Right lung (tissue), 5 donors: ENCODE results near the gene UNC45A. TPM values are rescaled to one million over a fixed set of nuclear protein-coding genes. Genes with fewer than 3 reads are reported as not detected.
A peak's percentile ranks its signal among the peaks of the same experiment; 100 is the strongest.
"Not testable (repeated sequence)": the region's sequence is repeated elsewhere in the genome, so short reads cannot be mapped to it uniquely, and the experiment has no call there.

Experiments
- DNase-seq, 2 donors: peaks; one replicate each; pipeline ENCODE4 v3.0.0-alpha.2; 2013
- polyA plus RNA-seq, 5 donors: library from polyadenylated mRNA; unstranded; fragments of 120-200 nt; gene quantifications; one replicate each; pipeline versions ENCODE4 v1.2.1 to v1.2.3, GENCODE V29; 2013; ENCODE audit warnings: inconsistent platforms in 1 of 5, low replicate concordance in 1 of 5; ENCODE audit not compliant: insufficient read length in 5 of 5, insufficient read depth in 1 of 5

Gene UNC45A
- polyA plus RNA-seq, 5 donors: 52.6 to 72.5 (median 68.3) TPM

DNA sequence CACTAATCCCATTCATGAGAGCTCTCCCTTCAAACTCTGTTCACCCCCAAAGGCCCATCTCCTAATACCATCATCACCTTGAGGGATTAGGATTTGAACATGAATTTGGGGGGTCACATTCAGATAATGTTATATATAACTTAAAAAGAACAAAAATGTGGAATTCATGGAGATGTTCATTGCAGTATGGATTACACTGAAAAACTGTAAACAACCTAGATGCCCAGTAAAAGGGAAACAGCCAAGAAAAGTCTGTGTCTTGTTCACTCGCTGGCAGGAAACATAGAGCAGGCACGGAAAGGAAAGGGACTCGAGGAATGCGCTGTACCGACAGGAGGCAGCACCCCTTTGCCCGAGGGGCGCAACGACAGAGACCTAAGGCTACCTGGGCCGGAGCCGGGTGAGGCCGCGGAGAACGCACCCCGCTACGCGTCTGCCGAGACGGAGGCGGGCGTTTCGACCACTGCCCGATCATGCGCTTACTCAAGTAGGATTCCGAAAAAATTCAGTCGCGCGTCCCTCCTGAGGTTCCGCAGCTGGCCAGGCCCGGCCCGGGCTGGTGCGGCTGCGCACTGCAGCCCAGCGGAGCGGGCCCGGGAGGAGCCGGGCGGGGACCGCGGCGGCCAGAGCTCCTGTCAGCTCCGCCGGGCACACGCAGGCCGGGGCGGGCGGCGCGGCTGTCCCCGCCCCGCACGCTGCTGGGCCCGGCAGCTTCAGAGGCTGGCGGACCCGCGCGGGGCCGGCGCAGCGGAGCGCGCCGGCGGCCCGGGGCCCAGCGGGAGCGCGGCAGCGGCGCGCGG lies 32.8 kb upstream of the UNC45A start:
- peak; percentile 83 to 85 for DNase-seq

DNA sequence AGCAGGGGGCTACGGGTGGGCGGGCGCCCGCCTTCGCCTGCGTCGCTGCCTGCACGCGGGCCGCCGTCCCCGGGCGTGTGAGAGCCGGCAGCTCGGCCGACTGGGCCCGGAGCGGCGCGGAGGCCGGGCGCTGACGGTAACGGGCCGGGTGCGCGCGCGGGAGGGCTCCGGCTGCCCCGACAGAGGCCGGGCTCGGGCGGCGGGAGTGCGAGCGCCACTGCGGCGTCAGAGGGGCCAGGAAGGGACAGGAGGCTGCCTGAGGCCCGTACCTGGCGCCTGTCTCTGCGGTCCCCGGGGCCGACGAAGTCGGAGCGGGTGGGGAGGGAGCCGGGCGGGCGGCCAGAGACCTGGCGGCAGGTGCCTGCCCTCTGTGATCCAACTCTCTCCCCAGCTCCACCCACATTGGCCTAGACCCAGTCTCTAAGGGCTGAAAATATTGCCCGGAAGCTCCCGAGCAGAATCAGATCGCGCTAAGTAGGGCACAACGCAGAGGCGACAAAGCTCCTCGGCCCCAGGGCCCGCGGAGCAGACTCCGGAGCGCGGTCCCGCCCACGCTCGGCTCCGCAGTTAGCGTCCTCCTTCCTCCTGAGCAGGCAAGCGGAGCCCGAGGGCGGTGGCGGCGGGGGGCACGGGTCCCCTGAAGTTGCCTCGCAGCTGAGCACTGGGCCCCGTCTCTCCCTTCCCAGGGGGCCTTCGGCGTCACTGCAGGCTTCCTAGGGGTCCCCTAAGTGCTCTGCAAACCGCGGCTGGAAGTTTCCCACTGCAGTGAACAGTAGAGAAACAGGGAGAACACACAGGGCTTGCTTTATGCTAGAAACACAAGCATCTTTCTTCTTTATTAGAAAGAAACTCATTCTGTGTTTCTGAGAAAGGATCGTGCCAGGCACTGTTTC lies 32.0 kb upstream of the UNC45A start, which contains the start of gene MAN2A2:
Gene MAN2A2, plus strand, starts transcription at position 463 of the 893 bp plus-strand sequence. CDS start 906 bp downstream, outside the sequence.
- DNase-seq: no peak

DNA sequence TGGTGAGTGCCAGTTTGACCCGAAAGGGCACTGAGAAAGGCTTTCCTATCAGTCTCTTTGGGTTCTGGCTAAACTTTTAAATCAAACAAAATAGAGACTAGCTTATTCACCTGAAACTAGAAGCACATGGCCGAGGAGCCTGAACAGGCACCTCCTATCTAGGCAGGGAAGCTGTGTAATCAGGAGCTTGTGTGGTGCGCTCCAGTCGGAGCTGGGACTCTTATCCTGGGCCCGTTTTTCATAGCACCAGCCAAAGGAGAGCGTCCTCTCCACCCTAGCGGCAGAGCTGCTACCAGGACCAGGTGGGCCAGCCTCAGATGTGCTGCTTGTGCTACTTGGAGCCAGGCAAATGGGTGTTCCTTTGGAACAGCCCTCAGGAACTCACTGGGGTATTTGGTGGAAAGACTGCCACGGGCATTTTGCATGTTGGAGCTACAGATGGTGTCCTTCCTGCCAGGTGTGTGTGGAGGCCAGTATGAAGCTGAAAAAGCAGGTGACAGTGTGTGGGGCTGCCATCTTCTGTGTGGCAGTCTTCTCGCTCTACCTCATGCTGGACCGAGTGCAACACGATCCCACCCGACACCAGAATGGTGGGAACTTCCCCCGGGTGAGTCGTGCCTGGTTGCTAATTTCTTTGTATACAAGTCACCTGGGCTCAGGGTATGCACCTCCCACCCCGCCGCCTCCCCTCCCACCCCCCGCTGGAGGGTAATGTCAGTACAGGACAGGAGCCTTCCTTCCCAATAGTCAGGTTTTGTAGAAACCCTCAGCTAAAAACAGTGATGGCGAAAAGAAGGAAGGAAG lies 31.1 kb upstream of the UNC45A start:
- DNase-seq: no peak

DNA sequence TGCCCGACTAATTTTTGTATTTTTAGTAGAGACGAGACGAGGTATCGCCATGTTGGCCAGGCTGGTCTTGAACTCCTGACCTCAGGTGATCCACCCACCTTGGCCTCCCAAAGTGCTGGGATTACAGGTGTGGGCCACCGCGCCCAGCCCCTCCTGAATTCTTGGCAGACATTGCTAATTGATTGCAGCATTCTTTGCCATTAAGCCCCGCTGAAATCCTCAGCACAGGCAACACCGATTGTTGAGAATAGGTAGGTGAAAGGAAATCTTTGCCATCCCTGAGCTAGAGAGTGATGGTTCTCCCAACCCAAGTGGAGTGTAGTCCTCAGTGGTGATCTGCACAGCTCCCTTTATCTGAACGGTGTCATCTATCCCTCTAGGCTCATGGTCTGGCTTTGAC lies 30.3 kb upstream of the UNC45A start:
- no peak for DNase-seq

DNA sequence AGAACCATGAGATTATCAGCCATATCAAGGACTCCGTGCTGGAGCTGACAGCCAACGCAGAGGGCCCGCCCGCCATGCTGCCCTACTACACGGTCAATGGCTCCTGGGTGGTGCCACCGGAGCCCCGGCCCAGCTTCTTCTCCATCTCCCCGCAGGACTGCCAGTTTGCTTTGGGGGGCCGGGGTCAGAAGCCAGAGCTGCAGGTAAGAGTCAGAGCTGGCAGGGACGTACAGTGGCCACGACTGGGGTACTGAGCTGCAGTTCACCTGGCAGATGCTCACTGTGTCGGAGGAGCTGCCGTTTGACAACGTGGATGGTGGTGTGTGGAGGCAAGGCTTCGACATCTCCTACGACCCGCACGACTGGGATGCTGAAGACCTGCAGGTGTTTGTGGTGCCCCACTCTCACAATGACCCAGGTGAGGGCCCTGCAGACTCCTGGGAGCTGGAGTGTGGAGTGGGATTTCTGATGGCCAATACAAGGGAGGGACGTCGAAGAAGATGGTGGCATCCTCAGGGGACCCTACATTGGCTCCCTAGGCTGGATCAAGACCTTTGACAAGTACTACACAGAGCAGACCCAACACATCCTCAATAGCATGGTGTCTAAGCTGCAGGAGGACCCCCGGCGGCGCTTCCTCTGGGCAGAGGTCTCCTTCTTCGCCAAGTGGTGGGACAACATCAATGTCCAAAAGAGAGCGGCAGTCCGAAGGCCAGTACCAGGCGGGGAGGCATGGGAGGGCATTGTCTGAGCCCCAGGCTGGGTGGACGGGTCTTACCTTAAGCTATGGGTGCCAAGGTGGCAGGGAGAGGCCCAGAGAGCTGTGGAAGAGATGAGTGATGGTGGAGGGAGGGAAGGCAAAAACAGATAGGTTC lies 29.5 kb upstream of the UNC45A start:
- DNase-seq: no peak

DNA sequence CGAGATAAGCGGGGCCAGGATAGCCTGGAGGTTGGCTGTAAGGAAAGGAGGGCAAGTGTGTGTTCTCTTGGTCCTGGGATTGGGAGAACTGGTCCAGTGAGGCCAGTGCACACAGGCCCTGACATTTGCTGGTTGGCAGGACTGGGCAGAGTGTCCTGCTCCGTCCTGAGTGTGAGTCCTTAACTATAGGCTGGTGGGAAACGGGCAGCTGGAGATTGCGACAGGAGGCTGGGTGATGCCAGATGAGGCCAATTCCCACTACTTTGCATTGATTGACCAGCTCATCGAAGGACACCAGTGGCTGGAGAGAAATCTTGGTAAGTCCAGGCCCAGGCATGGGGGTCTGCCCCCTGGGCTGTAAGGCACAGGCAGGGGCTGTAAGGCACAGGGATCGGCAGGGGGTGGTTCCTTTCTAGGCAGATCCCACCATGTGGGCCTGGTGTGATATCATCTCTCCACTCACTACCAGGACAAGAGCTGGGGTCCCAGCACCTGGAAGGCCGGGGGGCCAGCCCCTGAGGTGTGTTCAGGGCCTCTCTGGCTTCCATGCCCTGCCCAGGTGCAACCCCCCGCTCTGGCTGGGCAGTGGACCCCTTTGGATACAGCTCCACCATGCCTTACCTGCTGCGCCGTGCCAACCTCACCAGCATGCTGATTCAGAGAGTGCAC lies 28.8 kb upstream of the UNC45A start:
- DNase-seq: no peak

DNA sequence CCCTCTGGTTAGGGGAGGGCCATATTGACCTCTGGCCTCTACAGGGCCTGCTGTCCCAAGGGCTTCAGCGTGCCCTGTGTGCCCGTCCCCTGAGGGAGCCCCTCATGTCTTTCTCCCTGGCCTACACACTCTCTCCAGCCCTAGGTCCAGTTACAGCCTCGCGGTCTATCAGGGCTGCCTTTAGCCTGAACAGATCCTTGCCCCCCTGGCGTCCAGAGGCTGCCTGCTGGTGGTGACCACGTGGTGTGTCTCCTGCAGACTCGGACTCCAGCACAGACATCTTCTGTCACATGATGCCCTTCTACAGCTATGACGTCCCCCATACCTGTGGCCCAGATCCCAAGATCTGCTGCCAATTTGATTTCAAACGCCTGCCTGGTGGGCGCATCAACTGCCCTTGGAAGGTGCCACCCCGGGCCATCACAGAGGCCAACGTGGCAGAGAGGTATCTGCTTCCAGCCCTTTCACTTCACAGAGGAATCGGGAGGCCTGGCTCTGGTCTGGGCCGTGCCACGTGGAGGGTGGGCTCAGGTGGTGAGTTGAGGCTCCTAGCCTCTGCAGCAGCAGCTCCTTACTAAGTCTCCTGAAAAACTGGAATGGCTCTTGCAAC lies 27.9 kb upstream of the UNC45A start:
- no peak for DNase-seq

DNA sequence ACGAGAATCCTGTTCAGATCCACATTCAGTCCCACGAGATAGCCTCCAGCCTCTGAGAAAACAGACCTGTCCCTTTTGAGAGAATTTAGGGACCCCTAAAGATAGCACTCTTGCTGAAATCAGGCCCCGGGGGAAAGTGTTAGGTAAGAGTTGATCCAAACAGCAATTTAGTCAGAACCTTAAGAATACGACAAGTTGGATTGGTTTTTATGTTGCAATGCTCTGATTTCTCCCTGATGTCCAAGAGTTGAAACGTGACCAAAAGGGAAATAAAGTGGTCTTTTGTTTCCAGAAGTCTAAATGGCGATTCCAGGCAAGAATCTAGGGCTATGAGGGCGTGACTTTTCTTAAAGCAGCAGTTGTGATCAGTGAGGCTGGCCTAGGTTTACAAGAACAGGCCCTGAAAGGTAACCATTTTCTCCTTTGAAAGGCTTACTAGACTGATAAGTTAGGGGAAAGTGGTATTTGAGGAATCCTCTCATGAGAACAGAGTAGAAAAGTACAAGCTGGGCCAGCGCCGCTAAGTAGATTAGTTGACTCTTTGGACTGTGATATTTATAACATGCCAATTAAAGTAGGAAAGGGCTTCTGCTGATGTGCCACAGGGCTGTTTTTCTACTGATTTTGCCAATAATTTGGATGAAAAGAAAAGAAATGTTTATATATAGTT lies 27.1 kb upstream of the UNC45A start:
- no peak for DNase-seq

DNA sequence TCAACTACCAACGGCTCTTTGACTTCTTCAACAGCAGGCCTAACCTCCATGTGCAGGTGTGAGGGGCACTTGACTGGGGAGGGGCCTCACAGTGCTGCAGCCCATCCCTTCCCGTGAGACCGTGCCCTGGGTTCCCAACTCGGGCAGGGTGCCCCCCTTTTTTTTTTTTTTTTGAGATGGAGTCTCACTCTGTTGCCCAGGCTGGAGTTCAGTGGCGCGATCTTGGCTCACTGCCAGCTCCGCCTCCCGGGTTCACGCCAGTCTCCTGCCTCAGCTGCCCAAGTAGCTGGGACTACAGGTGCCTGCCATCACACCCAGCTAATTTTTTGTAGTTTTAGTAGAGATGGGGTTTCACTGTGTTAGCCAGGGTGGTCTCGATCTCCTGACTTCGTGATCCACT lies 25.6 kb upstream of the UNC45A start:
- not testable (repeated sequence) for DNase-seq

DNA sequence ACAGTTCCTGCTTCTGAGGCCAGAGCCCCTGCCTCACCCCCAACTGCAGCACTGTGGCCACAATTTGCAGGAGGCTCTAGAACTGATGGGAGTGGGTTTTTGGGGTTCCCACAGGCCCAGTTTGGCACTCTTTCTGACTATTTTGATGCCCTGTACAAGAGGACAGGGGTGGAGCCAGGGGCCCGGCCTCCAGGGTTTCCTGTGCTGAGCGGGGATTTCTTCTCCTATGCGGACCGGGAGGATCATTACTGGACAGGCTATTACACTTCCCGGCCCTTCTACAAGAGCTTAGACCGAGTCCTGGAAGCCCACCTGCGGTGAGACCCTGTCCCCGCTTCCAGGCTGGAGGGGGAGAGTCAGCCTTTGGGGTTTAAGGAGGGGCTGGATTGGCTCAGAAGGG lies 25.1 kb upstream of the UNC45A start:
- DNase-seq: no peak

DNA sequence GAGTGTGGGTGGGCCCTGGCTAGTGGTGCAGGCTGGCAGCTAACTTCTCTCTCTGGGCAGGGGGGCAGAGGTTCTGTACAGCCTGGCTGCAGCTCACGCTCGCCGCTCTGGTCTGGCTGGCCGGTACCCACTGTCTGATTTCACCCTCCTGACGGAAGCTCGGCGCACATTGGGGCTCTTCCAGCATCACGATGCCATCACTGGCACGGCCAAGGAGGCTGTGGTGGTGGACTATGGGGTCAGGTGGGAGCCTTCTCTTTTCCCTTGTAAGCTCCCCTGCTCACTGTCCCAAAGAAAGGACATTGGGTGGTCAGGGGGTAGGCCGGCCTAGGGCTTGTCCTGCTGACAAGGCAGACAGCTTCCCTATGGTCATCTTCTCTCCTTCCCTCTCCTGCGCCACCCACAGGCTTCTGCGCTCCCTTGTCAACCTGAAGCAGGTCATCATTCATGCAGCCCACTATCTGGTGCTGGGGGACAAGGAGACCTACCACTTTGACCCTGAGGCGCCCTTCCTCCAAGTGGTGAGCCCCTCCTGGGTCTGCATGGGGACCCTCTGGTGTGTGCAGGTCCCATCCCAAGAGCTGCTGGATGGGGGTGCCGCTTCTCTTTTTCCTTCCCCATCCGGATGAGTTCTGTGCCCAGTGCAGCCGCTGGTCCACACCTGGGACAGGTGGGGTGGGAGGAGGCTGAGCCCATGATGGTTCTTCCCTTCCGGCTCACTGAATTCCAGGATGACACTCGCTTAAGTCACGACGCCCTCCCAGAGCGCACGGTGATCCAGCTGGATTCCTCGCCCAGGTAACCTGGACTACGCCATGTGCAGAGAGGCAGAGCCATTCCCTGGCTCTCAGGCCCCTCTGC lies 24.4 kb upstream of the UNC45A start:
- DNase-seq: no peak

DNA sequence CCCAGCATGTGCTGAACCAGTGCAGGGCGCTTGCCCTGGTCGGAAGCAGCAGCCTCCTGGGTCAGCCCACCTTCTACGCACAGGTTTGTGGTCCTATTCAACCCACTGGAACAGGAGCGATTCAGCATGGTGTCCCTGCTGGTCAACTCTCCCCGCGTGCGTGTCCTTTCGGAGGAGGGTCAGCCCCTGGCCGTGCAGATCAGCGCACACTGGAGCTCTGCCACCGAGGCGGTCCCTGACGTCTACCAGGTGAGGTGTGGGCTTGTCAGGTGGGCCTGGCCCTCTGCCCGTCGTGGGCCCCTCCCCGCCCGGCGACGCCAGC lies 23.8 kb upstream of the UNC45A start:
- DNase-seq: no peak

DNA sequence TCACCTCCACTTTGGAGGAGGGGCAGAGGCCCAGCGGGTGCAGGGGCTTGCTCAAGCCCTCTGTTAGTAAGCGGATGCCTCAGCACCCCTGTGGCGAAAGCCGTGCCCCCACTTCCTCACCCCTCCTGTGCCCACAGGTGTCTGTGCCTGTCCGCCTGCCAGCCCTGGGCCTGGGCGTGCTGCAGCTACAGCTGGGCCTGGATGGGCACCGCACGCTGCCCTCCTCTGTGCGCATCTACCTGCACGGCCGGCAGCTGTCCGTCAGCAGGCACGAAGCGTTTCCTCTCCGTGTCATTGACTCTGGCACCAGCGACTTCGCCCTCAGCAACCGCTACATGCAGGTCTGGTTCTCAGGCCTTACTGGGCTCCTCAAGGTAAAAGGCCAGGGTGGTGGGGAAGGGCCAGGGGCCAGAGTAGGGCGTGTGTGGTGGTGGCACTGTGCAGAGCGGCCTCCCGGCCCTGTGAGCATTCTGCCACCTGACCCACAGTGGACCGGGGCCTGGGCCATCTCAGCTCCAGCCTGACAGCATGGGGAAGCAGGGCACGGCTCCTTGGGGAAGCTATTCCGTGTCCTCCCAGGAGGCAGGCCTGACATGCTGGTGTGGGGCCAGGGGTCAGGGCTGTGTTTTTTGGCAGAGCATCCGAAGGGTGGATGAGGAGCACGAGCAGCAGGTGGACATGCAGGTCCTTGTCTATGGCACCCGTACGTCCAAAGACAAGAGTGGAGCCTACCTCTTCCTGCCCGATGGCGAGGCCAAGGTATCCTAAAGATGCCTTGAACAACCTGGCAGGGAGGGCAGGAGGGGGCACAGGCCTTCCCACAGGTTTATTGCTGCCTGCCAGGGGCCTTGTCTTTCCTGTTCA lies 22.9 kb upstream of the UNC45A start:
- no peak for DNase-seq

DNA sequence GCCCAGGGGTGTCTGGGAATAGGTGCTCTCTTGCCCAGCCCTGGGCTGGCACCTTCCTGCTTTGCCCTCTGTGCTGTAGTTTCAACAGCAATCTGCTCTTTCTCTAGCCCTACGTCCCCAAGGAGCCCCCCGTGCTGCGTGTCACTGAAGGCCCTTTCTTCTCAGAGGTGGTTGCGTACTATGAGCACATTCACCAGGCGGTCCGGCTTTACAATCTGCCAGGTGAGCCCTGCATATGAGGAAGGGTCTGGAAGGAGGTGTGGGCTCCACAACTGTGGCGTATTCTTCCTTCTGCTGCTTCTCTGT lies 22.4 kb upstream of the UNC45A start:
- no peak for DNase-seq

DNA sequence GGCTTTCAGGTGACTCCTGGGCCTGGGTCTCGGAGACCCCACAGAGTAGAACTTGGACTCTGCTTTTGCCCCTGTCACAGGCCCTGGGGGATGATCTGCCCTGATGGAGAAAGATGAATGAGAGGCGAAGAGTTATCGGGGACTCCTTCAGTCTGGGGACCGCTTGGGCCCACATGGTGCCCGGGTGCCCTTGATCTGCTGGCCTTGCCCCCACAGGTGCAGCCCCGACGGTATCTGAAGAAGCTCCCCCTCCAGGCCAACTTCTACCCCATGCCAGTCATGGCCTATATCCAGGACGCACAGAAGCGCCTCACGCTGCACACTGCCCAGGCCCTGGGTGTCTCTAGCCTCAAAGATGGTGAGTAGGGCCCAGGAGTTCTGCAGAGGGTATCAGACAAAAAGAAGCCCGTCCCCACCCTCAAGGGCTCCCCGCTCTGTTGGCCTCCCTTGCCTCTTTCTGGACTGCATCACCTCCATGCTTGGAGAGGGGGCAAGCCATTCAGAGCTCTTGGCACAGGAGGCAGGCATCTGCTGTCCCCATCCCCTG lies 21.6 kb upstream of the UNC45A start:
- DNase-seq: no peak

DNA sequence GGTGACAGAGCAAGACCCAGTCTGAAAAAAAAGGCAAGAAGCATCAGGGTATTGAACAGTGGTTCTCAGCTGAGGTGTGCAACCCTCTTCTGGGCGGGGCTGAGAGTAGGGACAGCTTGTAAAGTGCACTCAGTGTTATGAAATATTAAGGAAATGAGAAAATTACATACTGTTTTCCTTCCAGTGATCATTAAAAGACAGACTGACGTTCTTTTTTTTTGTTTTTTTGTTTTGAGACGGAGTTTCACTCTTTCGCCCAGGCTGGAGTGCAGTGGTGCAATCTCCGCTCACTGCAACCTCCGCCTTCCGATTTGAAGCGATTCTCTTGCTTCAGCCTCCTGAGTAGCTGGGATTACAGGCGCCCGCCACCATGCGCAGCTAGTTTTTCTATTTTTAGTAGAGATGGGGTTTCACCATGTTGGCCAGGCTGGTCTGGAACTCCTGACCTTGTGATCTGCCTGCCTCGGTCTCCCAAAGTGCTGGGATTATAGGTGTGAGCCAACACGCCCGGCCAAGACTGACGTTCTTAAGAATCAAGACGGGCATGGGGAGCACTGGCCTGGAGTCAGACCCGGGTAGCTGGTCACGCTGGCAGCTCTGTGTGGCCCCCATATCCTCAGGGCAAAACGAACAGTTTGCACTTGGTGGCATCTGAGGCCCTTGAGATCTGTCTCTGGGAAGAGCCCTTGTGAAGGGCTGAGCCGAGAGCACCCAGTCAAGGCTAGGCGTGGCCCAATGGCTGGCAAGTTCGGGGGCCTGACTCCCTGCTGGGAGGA lies 20.6 kb upstream of the UNC45A start:
- DNase-seq: no peak
